GM21576 (cell line): Measurements from ENCODE around the gene ELMOD3.
"Not testable (repeated sequence)": the region's sequence is repeated elsewhere in the genome, so short reads cannot be mapped to it uniquely, and the experiment has no call there.

Source experiments
- ATAC-seq: cut with Tn5 transposase; IDR thresholded peaks from one replicate; pipeline ENCODE4 v1.9.1; 2021; ENCODE audit warnings: mild to moderate bottlenecking, moderate library complexity; ENCODE audit not compliant: unreplicated experiment

The ELMOD3 gene

DNA sequence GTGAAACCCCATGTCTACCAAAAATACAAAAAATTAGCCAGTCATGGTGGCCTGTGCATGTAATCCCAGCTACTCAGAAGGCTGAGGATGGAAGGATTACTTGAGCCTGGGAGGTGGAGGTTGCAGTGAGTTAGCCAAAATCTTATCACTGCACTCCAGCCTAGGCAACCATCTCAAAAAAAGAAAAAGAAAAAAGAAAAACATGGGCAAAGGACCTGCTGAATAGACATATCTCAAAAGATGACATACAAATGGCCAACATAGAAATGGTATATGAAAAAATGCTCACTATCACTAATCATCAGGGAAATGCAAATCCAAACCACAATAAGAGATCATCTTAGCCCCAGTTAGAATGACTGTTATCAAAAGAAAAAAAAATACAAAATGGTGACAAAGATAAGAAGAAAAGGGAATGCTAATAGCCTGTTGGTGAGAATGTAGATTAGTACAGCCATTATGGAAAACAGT is 25.4 kb upstream of the ELMOD3 start:
- no peak for ATAC-seq

DNA sequence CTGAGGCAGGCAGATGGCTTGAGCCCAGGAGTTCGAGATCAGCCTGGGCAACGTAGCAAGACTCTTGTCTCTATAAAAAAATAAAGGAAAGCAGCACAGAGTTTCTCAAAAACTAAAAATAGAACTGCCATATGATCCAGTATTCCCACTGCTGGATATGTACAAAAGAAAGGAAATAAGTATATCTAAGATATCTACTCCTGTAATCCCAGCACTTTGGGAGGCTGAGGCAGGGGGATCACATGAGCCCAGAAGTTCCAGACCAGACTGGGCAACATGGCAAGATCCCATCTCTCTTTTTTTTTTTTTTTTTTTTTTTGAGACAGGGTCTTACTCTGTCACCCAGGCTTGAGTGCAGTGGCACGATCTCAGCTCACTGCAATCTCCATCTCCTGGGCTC is 24.9 kb upstream of the ELMOD3 start:
- not testable (repeated sequence) for ATAC-seq

DNA sequence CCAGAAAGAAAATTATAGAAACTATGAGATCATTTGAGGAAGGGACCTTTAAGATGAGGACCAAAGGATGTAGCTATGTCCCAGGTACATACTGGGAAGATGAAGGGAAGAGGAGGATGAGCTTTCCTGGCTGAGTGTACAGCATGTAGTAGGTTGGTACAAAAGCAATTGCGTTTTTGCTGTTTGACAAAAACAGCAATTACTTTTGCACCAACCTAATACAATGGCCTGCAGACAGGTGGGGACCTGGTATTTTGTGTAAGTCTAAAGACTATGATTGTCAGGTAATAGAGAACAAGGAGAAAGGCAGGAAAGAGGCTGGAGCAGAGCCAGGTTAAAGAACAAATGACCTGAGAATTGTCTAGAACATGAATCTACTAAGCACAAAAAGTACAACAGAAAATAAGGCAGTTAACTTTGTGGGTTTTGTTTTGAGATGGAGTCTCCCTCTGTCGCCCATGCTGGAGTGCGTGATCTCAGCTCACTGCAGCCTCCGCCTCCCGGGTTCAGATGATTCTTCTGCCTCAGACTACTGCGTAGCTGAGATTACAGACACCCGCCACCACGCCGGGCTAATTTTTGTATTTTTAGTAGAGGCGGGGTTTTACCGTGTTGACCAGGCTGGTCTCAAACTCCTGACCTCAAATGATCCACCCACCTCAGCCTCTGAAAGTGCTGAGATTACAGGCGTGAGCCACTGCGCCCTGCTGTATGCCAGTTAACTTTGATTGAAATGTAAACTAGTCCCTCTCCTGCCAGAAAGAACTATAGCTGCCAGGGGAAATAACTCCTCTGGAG is 23.5 kb upstream of the ELMOD3 start:
- no peak for ATAC-seq

DNA sequence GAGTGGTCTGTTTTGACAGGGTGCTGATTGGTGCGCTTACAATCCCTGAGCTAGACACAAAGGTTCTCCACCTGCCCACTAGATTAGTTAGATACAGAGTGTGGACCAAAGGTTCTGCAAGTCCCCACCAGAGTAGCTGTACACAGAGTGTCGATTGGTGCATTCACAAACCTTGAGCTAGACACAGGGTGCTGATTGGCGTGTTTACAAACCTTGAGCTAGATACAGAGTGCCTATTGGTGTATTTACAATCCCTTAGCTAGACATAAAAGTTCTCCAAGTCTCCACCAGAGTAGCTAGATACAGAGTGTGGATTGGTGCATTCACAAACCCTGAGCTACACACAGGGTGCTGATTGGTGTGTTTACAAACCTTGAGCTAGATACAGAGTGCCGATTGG is 20.7 kb upstream of the ELMOD3 start:
- ATAC-seq: not testable (repeated sequence)

DNA sequence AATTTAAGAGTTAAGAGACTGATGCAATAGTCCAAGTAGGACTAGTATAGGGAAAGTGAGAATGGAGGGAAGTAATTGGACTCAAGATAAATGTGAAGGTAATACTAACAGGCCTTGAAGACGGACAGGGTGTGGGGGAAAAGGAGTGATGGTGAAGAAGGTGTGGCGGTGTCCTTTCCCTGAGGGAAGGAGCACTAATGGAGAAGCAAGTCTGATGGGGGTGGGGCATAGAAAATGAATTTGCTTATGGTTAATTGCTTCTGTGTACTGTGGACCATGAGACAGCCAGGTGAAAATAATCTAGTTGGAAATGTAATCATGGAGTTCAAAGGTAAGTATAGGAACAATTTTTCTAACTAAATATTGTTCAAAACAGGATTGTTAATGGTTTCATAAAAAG is 19.6 kb upstream of the ELMOD3 start:
- ATAC-seq: no peak

DNA sequence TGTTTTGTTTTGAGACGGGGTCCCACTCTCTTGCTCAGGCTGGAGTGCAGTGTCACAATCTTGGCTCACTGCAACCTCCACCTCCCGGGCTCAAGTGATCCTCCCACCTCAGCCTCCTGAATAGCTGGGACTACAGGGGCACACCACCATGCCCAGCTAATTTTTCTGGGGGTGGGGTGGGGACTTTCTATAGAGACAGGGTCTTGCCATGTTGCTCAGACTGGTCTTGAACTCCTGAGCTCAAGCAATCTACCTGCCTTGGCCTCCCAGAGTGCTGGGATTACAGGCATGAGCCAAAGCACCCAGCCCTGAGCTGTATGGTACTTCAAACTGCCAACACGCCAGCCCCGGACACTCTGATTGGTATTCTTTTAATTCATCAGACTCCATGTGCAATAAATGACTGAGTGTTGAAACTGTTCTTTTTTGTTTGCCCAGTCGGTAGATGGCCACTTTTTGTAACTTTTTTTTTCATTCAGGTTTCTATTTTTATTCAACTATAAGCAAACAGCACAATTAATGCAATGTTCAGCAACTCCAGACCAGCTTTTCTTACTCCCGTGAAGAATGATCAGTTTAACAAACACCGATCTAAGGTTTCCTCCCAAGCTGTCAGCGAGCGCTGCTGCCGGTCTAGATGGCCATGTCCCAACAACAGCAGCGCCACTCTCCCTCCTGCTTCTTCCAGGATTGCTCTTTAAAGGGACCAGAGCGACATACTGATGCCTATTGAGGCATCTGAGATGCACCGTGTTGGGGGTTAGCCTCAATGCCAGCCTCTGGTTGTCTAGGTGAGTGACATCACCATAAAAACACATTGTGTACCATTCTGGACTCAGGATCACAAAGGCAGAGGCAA is 14.3 kb upstream of the ELMOD3 start:
- no peak for ATAC-seq

DNA sequence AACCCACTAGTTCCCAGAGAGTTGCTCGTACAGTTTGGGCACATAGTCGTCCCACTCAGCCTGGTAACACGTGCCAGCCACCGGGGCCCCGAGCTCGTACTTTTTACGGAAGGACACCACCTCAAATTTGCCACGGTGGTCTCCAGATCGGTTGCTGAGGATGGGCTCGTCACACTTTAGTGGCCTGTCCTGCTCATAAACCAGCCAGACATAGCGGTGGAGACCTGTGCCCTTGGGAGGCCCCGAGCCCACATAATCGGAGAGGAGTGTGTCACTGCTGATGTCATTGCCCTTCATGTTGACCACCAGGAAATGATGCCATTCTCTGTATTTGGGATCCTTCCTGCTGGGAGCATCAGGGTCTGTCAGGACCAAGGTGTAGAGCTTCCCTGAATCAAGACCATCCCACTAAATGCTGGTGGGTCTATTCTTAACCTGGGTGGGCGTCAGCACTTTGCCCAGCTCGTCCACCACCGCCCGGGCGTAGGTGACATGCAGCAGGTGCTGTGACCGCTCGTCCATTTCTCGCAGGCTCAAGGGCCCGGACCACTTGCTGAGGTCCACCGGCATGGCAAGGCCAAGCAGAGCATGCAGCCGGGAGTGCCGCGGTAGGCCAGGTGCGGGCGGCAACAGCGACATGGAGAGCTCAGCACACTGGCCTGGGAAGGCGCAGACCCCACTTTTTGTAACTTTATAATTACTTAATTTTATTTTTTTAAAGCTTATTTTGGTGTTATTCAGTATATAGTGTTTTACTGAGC is 13.1 kb upstream of the ELMOD3 start:
- no peak for ATAC-seq

DNA sequence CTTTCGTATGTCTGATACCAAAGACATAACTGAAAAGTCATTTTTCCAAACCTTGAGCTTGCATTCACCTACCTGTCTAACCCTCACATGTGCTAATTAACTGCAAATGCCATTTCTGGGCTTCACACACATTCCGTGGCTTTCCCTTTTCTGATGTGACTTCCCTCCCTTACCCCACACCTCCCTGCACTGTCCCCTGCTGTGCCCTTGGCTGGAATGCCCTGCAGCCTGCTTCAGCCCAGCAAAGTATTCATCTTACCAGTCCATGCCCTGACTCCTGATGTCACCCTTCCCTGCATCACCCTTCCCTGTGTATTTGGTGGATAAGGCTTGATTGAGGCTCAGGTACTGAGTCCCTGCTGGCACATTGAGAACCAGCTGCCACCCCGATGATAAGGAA is 12.4 kb upstream of the ELMOD3 start:
- ATAC-seq: no peak

DNA sequence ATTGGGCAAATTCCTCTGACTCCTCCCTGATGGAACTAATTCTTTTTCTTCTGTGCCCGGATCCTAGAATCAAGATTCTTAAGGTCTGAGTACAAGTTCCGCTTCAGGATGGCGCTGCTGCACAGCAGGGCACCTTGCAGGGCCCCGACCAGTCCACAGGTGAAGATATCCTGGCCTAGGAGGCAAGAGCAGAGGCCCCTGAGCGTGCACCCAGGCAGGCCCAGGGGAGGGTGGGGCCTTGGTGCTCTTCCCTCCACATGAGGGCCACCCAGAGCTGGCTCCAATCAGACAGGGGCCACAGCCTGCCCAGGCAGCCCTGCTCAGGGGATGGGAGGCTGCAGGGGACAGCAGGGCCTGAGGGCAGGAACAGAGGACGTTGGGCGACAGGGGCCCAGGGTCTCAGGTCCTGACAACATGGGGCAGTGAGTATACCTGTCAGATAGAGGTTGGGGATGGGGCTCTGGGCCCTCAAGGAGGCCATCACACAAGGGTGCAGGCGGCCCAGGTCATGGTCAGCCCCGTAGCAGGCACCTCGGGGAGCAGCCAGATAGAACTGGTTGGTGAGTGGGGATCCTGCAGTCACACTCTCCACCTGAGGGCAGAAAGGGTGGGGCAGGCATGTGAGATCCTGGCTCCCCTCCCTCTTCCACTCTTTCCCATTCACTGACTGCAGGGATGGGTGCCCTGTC is 11.2 kb upstream of the ELMOD3 start:
- not testable (repeated sequence) for ATAC-seq

DNA sequence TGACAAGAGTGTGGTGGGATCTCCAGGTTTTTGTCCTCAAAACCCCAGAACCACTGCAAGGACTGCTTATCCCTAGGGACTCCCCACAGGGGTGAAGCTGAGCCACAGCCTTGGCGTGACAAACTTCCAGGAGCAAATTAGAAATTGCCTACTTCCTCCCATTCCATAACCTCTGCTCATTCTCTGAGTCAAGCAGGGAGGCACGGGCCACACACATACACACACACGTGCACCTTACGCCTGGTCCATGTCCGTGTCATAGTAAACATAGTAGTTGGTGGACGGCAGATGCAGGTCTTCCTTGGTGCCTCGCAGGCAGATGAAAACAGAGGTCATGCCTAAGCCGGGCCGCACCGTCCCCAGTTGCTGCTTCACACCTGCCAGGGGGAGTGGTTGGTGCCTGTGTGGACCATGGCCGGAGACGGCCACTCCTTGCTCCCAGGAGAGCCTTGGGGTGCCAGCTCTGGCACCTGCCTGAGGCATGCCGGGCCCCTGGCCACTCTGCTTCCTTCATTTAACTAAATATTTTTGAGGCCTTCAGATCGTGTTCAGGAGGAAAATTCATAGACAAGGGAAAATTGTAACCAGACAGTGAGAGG is 10.1 kb upstream of the ELMOD3 start:
- ATAC-seq: no peak

DNA sequence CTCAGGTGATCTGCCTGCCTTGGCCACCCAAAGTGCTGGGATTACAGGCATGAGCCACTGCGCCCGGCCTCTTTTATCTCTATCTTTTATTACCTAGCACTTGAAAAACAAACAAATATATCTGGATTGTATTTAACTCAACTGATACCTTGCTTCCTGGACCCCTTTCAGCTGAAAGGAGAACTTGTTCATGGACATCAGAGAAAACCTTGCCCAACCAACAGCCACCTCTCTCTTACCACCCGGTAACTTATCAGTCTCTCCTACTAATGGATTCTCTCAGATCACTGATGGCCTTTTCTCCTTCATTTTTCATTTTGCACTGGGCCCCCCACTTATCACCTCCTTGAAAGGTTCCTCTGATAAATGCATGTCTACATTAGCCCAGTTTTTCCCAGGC is 7.0 kb upstream of the ELMOD3 start:
- ATAC-seq: no peak

DNA sequence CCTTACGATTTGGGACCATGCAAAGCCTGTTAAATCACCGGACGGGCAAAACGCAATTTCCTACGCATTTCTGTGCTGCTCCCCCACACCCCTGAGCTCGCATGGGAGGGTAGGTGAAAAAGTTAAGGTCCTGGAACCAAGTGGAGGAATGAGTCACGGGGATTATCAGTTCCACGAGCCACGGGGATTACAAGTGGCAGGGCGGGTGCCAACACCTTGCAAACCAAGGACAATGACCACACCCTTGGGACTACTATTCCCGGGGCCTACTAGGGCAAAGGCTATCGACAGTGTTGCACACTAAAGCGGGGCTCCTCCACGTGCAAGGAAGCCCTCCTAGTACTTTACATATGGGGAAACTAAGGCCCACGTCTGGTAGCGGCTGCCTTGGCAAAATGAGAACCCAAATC is 688 bp upstream of the ELMOD3 start:
- peak; percentile 2 for ATAC-seq

DNA sequence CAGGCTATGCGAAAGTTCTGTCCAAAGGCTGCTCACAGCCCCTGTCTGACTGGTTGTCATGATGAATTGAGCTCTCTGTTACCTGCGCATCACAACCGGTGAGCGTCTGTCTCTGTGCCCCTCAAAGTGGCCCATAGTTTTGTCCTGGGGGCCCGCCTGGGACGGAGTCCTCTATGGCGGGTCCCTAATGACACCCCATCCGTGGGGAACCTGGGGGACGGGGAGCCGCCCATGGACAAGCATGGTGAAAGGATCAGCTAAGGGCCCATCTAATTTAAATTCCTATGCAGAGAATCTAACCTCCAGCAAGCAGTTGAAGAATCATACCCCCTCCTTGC is 473 bp downstream of the ELMOD3 start:
- ATAC-seq: peak; percentile 2

DNA sequence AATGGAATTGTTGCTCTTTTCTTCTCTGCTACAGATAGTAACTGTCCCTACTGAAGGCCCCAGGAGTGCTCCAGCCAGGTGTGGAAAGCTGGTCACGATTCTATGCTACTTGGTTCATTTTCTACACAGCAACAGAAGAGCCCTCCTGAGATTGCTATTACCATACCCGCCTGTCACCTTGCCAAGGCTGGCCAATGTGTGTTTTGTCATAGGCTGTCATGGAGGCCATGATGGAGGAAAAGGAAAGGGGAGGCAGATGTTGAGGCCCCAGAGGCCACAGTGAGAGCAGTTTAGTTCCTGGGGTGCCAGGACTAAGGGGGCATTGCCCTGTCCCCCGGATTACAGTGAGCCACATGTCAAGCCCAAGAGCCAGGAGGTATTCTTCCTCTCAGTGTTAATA is 952 bp downstream of the ELMOD3 start:
- no peak for ATAC-seq

DNA sequence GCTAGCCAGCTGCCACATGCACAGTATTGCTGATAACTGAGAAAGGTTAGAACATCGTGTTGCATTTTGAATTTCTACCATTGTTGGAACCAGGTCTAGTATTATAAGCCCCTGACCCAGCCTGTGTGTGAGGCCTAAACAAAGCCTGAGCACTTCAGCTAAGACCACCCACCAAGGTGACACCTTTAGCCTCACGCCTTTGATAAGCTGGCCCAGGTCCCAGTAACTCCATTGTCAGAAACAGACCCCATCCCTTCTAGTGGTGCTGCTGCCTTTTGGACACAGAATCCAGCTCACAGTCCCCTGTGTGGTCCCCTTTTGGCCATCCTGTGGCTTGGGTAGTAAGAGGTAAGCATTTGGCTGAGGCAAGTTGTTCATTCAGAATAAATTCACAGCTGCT is 1.6 kb downstream of the ELMOD3 start:
- ATAC-seq: no peak

DNA sequence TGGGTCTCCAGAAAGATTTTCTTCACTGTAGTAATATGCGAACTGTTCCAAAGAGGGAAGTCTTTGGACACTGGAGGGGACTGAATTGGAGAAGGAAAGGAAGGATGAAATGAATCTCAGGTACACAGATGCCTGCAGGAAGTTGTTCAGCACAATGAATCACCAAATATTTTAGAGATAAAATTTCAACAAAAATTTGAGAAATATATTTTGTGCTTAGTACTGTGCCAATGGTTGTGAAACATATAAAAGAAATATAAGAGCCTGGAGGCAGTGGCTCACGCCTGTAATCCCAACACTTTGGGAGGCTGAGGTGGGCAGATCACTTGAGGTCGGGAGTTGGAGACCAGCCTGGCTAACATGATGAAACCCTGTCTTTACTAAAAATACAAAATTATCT is 3.2 kb downstream of the ELMOD3 start:
- ATAC-seq: no peak

DNA sequence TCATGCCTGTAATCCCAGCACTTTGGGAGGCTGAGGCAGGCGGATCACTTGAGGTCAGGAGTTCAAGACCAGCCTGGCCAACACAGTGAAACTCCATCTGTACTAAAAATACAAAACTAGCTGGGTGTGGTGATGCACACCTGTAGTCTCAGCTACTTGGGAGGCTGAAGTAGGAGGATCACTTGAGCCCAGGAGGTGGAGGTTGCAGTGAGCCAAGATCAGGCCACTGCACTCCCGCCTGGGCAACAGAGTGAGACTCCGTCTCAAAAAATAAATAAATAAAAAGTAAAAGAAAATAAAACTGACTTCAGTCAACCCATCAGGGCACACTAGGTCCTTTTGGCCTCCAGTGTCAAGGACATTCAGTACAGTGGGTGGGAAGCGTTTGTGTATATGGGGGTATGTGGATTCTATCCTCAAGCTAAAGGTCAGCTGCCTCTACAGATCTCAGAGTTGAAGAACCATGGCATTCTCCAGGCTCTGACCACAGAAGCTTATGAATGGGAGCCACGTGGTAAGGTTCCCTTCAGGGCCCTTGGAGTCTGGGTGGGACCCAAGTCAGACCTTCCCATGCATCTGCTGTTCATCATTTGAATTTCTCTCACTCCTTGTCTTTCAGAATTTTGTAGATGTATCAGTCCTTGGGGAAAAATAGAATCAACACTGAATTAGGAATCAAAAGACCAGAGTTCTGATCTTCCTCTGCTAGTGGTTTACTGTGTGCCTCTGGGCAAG is 8.3 kb downstream of the ELMOD3 start:
- not testable (repeated sequence) for ATAC-seq

DNA sequence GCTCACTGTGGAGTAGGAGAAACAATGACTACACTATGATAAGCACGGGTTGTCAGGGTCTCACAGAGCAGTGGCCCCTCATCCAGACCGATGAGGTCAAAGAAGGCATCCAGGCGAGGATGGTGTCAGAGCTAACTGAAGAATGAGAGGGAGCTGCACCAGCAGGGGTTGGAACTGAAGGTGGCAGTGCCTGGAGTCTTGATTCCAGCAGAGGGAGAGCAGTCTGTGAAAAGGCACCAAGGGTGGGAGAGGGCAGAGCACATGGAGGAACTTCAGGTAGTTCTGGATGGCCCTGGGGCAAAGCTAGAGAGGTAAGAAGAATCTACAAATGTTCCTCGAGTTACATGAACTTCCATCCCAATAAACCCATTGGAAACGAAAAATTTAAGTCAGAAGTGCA is 12.6 kb downstream of the ELMOD3 start:
- ATAC-seq: no peak

DNA sequence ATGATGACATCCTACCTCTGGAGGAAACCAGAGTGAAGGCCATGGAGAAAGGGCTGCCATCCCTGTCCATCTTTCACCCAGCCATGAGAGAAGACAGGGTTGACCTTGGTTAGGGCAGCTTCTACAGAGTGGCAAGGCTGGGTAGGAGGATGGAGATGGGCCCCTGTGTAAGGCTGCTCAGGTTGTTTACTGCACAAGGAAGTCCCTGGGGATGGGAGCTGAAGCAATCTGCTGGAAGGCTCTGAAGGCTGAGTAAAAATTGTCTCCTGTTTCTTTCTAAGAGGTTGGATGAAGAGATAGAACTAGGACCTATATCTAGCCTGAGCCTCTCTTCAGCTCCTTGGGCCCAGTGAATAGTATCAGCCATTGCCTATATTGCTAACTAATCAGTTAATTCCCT is 14.4 kb downstream of the ELMOD3 start:
- ATAC-seq: no peak

DNA sequence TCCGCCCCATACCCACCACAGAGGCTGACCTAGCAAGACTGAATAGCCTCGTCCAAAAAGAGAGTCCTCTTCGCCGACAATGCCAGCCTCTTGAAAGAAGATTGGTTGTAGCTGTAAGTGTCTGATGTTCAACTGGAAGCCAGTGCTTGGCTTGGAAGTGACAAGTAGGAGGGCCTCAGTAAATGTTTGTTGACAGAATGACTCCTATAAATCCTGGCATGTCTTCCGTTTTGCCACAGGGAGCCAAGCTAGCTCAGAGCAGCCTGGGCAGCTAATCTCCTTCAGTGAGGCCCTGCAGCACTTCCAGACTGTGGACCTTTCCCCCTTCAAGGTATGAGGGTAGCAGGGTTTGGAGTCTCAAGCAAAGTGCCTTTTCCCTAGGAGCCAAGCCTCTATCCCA is 14.9 kb downstream of the ELMOD3 start:
- ATAC-seq: no peak
